ENCODE data around the gene HPCAL1. TPM values are rescaled to one million over a fixed set of nuclear protein-coding genes. Genes with fewer than 3 reads are reported as not detected.

The HPCAL1 gene
- total and polyA plus RNA-seq, 2 donors (not counting 1 experiment from before 2014, with no cell fraction given): 60.3 to 65.1 TPM

GRCh38 chr2:10277293-10278028 lies 25.2 kb upstream of the HPCAL1 start:
- no peak for ATAC-seq (ENCODE audit: low read depth)
- Histone ChIP-seq H3K36me3 (replicated peaks in 1 of 2; ENCODE audit: control extremely low read depth in 1 of 2, control insufficient read depth in 1 of 2, extremely low read depth in 1 of 2, insufficient read depth in 2 of 2, low read length in 1 of 2) (no peaks in the 10 kb centered on the region), H3K79me2 (ENCODE audit: control insufficient read depth, insufficient read depth, low read length) (no peaks in the 10 kb centered on the region), H3K27ac (ENCODE audit: low read length in 2 of 2) (no peak overlapping the region), H3K4me1 (ENCODE audit: control insufficient read depth in 2 of 2, insufficient read depth in 2 of 2, low read length in 2 of 2) (no peaks in the 10 kb centered on the region), H3K4me3 (ENCODE audit: control extremely low read depth in 1 of 5, extremely low read depth in 1 of 5, insufficient read depth in 1 of 5, low read depth in 2 of 5, low read length in 4 of 5) (no peak overlapping the region), H2AFZ (ENCODE audit: insufficient read depth, low read depth, low read length, poor library complexity, severe bottlenecking) (no peak overlapping the region), H3K4me2 (replicated peaks; ENCODE audit: low read depth, low read length, poor library complexity, severe bottlenecking) (no peak overlapping the region), H4K20me1 (ENCODE audit: control insufficient read depth, insufficient read depth, low read length, poor library complexity, severe bottlenecking) (no peaks in the 10 kb centered on the region), H3K9me3 (ENCODE audit: control extremely low read depth in 1 of 3, control insufficient read depth in 2 of 3, insufficient read depth in 1 of 3, low read length in 2 of 3) (no peaks in the 10 kb centered on the region), H3K27me3 (replicated peaks in 1 of 4; ENCODE audit: control extremely low read depth in 1 of 4, control insufficient read depth in 3 of 4, insufficient read depth in 4 of 4, low read length in 3 of 4) (no peaks in the 10 kb centered on the region), H3K9ac (ENCODE audit: low read length) (no peak overlapping the region)
- no peak for DNase-seq
- intact Hi-C loops (cut with micrococcal nuclease): loop anchor here (10.0 kb wide), 1 partner anchor 153 kb away; the partner anchor contains the start of gene RRM2
- Mint-ChIP-seq H3K27ac (no peak overlapping the region), H3K9me3 (ENCODE audit: insufficient read depth) (no peaks in the 10 kb centered on the region), H3K4me1 (peaks cover 2% of the 10 kb centered on the region), H3K27me3 (peaks cover 10% of the 10 kb centered on the region), H3K4me3 (no peak overlapping the region)
- POLR2A ChIA-PET: no interaction called here
- WGBS (ENCODE audit: insufficient coverage): 94% methylated on average over 26 of the region's 26 CpGs
- CTCF ChIA-PET: interaction anchor here (2.0 kb wide), 1 partner anchor 158 kb away, joined by 7 read pairs; no protein-coding TSS in a partner anchor
- no peak for TF ChIP-seq EZH2 (IDR thresholded peaks at IDR 0.05; ENCODE audit: borderline replicate concordance, insufficient read depth, low read depth, low read length, poor library complexity, severe bottlenecking)
- TF ChIP-seq CTCF (IDR thresholded peaks at IDR 0.05): no peak
